Measurements from ENCODE around the gene EID3.

Gene EID3

GRCh38 chr12:104337030-104337558, 33.6 kb downstream of the EID3 start:
- TF ChIP-seq, protein P1, sequence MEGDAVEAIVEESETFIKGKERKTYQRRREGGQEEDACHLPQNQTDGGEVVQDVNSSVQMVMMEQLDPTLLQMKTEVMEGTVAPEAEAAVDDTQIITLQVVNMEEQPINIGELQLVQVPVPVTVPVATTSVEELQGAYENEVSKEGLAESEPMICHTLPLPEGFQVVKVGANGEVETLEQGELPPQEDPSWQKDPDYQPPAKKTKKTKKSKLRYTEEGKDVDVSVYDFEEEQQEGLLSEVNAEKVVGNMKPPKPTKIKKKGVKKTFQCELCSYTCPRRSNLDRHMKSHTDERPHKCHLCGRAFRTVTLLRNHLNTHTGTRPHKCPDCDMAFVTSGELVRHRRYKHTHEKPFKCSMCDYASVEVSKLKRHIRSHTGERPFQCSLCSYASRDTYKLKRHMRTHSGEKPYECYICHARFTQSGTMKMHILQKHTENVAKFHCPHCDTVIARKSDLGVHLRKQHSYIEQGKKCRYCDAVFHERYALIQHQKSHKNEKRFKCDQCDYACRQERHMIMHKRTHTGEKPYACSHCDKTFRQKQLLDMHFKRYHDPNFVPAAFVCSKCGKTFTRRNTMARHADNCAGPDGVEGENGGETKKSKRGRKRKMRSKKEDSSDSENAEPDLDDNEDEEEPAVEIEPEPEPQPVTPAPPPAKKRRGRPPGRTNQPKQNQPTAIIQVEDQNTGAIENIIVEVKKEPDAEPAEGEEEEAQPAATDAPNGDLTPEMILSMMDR (IDR thresholded peaks at IDR 0.05), result no peak
- no peaks in the 10 kb centered on the region for H3K27me3 ChIP-seq
- no peaks in the 10 kb centered on the region for H3K9me3 ChIP-seq
- H3K4me3 ChIP-seq (ENCODE audit: low read depth in 1 of 2, low read length in 1 of 2), result no peak overlapping the region
- no peak overlapping the region for H3K27ac ChIP-seq
- no peaks in the 10 kb centered on the region for H3K4me1 ChIP-seq (ENCODE audit: control insufficient read depth in 1 of 2, insufficient read depth in 1 of 2, low read depth in 1 of 2, low read length in 1 of 2)
- H3K36me3 ChIP-seq, result peaks cover 87% of the 10 kb centered on the region

DNA sequence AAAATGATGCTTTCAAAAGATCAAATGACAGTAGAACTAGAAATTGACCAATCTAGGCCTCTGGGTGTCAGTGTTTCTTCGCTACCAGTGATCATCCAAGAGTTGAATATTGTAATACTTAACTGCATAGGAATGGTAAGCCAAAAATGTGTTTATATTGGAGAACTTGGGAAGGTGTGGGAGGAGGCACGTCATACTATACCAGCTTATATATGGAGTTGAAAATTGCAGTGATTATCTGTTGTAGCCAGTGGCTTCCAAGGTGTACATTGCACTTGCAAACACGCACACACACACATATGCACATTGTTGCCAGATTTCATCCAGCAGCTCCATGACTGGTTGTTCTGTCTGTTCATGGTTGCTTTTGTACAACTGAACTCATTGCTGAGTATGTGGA, 36.1 kb downstream of the EID3 start:
- Histone ChIP-seq H3K4me3 (ENCODE audit: low read depth in 1 of 2, low read length in 1 of 2) (no peak overlapping the region), H3K27ac (no peak overlapping the region), H3K36me3 (peaks cover 98% of the 10 kb centered on the region), H3K4me1 (ENCODE audit: control insufficient read depth in 1 of 2, insufficient read depth in 1 of 2, low read depth in 1 of 2, low read length in 1 of 2) (no peaks in the 10 kb centered on the region), H3K27me3 (no peaks in the 10 kb centered on the region), H3K9me3 (no peaks in the 10 kb centered on the region)
- TF ChIP-seq, protein P1 (IDR thresholded peaks at IDR 0.05), result no peak

DNA sequence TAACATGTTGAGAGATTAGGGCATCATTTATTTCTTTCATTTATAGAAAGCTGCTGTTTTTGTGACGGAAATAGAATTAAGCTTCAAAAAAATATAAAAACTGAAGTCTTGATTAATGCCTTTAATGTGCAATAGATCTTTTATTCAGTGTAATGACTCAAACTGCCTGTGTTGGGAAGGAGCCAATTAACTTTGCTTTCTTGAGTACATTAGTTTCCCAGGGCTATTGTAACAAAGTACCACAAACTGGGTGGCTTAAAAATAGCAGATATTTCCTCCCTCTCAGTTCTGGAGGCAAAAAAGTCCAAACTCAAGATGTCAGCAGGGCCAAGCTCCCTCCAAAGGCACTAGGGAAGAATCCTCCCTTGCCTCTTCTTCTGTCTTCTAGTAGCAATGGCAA, 36.6 kb downstream of the EID3 start:
- no peaks in the 10 kb centered on the region for H3K4me1 ChIP-seq (ENCODE audit: control insufficient read depth in 1 of 2, insufficient read depth in 1 of 2, low read depth in 1 of 2, low read length in 1 of 2)
- TF ChIP-seq, protein P1 (IDR thresholded peaks at IDR 0.05), result no peak
- no peak overlapping the region for H3K27ac ChIP-seq
- no peak overlapping the region for H3K4me3 ChIP-seq (ENCODE audit: low read depth in 1 of 2, low read length in 1 of 2)
- no peaks in the 10 kb centered on the region for H3K27me3 ChIP-seq
- no peaks in the 10 kb centered on the region for H3K9me3 ChIP-seq
- peaks cover 98% of the 10 kb centered on the region for H3K36me3 ChIP-seq

DNA sequence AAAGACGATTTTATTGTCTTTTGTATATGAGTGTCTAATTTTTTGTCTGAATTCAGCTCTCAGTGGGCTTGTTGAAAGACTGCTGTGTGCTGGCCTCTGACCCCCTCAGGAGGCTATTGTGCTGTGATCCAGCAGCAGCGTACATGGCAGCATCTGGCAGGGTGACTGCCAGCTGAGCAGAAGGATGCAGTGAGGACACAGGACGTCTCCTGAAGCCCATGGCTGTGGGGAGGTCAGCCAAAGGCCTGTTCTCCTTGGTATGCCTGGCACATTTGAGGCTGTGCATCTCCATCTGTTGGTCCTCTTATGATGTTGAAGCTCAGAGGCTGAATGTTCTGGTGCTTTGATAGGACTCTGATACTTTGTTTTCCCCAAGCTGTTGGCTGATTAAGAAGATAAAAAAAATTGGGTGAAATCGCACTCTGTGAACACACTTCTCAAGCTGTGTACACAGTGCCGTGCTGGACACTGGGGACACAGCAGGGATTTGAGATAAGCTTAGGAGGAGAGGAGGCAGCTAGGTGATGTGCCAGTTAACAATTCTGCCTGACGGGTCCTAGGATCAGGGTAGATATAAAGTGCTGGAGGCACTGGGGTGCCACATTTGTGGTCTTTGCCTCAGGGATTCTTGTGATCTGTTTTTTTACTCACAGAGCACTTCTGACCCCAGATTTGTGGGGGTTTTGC, 37.5 kb downstream of the EID3 start:
- Histone ChIP-seq H3K9me3 (no peaks in the 10 kb centered on the region), H3K27ac (no peak overlapping the region), H3K36me3 (peaks cover 98% of the 10 kb centered on the region), H3K4me3 (ENCODE audit: low read depth in 1 of 2, low read length in 1 of 2) (no peak overlapping the region), H3K27me3 (no peaks in the 10 kb centered on the region), H3K4me1 (ENCODE audit: control insufficient read depth in 1 of 2, insufficient read depth in 1 of 2, low read depth in 1 of 2, low read length in 1 of 2) (no peaks in the 10 kb centered on the region)
- TF ChIP-seq, protein P1 (IDR thresholded peaks at IDR 0.05), result no peak

- H3K27me3 ChIP-seq, result no peaks in the 10 kb centered on the region
- H3K4me1 ChIP-seq (ENCODE audit: control insufficient read depth in 1 of 2, insufficient read depth in 1 of 2, low read depth in 1 of 2, low read length in 1 of 2), result no peaks in the 10 kb centered on the region
- H3K27ac ChIP-seq, result no peak overlapping the region
- H3K9me3 ChIP-seq, result no peaks in the 10 kb centered on the region
- no peak overlapping the region for H3K4me3 ChIP-seq (ENCODE audit: low read depth in 1 of 2, low read length in 1 of 2)
- TF ChIP-seq, protein P1 (IDR thresholded peaks at IDR 0.05), result no peak
- peaks cover 98% of the 10 kb centered on the region for H3K36me3 ChIP-seq
Measured at GRCh38 chr12:104342147-104342546, 38.6 kb downstream of the EID3 start.

Data from neutrophil (primary cell).